HG03439 (cell line): ENCODE measurements around the gene SEMA3E.

ENCODE experiments used
- ATAC-seq: cut with Tn5 transposase; IDR thresholded peaks from one replicate; pipeline ENCODE4 v1.9.1; 2021; ENCODE audit warnings: mild to moderate bottlenecking, moderate library complexity; ENCODE audit not compliant: unreplicated experiment

SEMA3E gene

GRCh38 chr7:83643012-83643411, 5.9 kb downstream of the SEMA3E start:
- ATAC-seq: no peak

GRCh38 chr7:83640731-83641537, 8.0 kb downstream of the SEMA3E start:
- no peak for ATAC-seq

GRCh38 chr7:83640240-83640639, 8.7 kb downstream of the SEMA3E start:
- no peak for ATAC-seq

- no peak for ATAC-seq
Measured at GRCh38 chr7:83633516-83633915, 15.4 kb downstream of the SEMA3E start.

- no peak for ATAC-seq
Measured at GRCh38 chr7:83629117-83629880, 19.6 kb downstream of the SEMA3E start.

- ATAC-seq: no peak
Measured at GRCh38 chr7:83617858-83618257, 31.1 kb downstream of the SEMA3E start.

- no peak for ATAC-seq
Measured at GRCh38 chr7:83614112-83614511, 34.8 kb downstream of the SEMA3E start.

- ATAC-seq: no peak
Measured at GRCh38 chr7:83613232-83613631, 35.7 kb downstream of the SEMA3E start.

- ATAC-seq: no peak
Measured at GRCh38 chr7:83611776-83612175, 37.2 kb downstream of the SEMA3E start.

GRCh38 chr7:83610649-83611304, 38.2 kb downstream of the SEMA3E start:
- ATAC-seq: no peak

GRCh38 chr7:83608716-83609115, 40.2 kb downstream of the SEMA3E start:
- ATAC-seq: no peak

GRCh38 chr7:83603649-83604048, 45.3 kb downstream of the SEMA3E start:
- ATAC-seq: no peak

GRCh38 chr7:83599131-83599530, 49.8 kb downstream of the SEMA3E start:
- ATAC-seq: no peak

- no peak for ATAC-seq
Measured at GRCh38 chr7:83593921-83594475, 54.9 kb downstream of the SEMA3E start.

- ATAC-seq: no peak
Measured at GRCh38 chr7:83588602-83589240, 60.2 kb downstream of the SEMA3E start.

GRCh38 chr7:83586281-83586680, 62.7 kb downstream of the SEMA3E start:
- ATAC-seq: no peak

GRCh38 chr7:83581667-83582435, 67.1 kb downstream of the SEMA3E start:
- ATAC-seq: no peak

- no peak for ATAC-seq
Measured at GRCh38 chr7:83579740-83580139, 69.2 kb downstream of the SEMA3E start.

- ATAC-seq: no peak
Measured at GRCh38 chr7:83575436-83575835, 73.5 kb downstream of the SEMA3E start.

GRCh38 chr7:83574616-83575015, 74.3 kb downstream of the SEMA3E start:
- no peak for ATAC-seq
